GM21360 (cell line): ENCODE measurements around the gene SLC11A1.
A peak's percentile ranks its signal among the peaks of the same experiment; 100 is the strongest.

ENCODE experiments used
- ATAC-seq: cut with Tn5 transposase; IDR thresholded peaks from one replicate; pipeline ENCODE4 v1.9.1; 2021; ENCODE audit warnings: mild to moderate bottlenecking, moderate library complexity; ENCODE audit not compliant: unreplicated experiment

The SLC11A1 gene

GRCh38 chr2:218403810-218404209 lies 21.7 kb downstream of the SLC11A1 start:
- no peak for ATAC-seq

- no peak for ATAC-seq
Measured at GRCh38 chr2:218404351-218405085, 22.4 kb downstream of the SLC11A1 start.

- ATAC-seq = no peak
Measured at GRCh38 chr2:218405086-218405745, 23.1 kb downstream of the SLC11A1 start.

DNA sequence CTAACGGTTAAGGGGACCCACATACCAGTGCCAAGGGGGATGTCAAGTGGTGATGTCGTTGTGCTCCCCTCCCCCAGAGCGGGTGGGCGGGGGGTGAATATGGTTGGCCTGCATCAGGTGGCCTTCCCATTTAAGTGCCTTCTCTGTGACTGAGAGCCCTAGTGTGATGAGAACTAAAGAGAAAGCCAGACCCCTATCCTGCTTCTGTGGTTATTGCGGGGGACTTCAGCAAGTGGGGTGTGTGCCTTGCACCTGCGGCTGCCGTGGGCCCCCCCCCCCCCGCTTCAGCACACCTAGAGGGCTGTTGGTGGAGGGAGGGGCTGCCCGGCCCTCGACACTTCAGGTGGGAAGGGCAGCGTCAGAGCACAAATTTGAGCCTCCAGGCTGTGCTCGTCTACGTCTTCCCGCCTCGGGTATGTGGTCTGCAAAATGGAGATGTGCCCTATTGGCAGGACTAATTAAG lies 23.7 kb downstream of the SLC11A1 start:
- no peak for ATAC-seq

DNA sequence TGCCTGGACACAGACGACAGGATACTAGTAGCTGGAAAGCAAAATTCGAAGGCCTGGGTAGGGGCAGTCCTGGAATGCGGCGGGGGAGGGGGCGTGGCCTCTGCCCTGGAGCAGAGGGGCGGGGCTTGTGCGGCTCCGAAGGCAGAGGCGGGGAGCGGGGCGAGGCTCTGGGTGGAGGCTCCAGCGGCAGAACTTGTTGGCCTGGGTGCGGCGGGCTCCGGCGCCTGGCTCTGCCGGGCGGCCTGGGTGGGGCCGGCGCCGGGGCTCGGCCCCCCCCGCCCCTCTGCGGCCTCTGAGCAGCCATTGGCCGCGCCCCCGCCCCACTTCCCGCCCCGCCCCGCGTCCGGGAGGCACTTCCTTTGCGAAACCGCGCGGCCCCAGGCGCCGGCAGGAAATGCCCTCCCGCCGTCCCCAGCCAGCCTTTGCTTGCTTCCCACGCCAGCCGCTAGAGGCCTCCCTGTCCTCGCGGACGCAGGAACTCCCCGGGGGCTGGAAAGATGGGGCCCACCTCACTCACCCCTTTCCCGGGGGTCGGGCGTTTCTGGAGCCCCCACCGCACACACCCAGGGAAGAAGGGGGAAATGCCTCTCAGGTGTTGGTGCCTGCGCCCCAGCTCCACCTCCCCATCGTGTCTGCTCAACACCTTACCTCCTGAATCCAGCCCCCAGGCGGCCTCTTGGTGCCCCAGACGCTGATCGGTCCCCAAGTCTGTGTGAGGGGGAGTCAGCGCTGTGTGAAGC lies 24.3 kb downstream of the SLC11A1 start:
- ATAC-seq = peak; percentile 81

- ATAC-seq = no peak
Measured at GRCh38 chr2:218406949-218407618, 25.0 kb downstream of the SLC11A1 start.

DNA sequence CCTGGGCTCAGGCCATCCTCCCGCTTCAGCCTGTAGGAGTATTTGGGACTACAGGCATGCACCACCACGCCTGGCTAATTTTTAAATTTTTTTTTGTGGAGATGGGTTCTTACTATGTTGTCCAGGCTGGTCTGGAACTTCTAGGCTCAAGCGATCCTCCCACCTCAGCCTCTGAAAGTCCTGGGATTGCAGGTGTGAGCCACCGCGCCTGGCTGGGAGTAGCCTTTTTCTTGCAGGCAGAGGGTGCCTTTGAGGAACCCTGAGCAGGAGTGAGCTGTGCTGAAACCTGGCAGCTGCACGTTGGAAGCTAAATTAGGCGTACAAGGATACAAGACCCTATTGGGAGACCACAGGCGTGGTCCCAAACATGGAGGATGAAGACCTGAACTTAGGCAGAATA lies 25.6 kb downstream of the SLC11A1 start:
- ATAC-seq = no peak

DNA sequence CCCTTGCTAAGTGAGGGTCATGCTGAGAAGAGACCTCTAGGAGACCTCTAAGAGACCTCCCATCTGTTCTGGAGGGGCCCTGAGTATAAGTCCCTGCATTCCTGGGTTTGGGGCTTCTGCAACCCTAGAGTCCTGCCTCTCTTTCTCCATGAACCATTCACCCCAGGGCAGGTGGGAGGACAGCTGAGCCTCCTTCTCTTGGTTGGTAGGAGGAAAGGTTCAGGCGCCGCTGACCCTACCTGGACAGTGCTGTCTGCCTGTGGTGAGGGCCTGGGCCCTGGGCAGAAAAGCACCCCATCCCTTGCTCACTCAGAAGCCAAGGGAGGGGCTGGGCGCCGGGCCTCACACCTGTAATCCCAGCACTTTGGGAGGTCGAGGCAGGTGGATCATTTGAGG lies 36.2 kb downstream of the SLC11A1 start:
- no peak for ATAC-seq

- no peak for ATAC-seq
Measured at GRCh38 chr2:218418717-218419458, 36.8 kb downstream of the SLC11A1 start, which contains the start of gene VIL1. Gene VIL1 (plus strand): TSS chr2:218419123. CDS start chr2:218423779, 4,656 bp downstream.

GRCh38 chr2:218419630-218420216 lies 37.6 kb downstream of the SLC11A1 start:
- ATAC-seq = no peak

DNA sequence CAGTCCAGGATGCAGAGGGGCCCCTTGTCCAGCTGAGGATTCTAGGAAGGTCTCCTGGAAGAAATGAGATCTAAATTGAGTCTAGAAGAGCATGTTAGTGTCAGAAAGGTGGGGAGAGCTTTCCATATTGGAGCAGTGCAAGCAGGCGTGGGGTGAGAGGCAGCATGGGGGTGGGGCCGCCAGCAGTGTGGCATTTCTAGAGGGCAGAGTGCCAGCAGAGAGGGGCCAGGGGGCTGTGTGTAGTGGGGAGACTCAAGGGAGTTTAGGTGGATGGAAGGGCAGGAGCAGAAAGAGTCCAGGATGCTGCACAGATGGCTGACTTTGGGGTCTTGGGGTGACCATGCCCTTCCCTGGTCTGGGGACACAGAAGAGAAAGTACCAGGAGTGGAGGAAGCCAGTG lies 39.0 kb downstream of the SLC11A1 start:
- ATAC-seq = no peak

DNA sequence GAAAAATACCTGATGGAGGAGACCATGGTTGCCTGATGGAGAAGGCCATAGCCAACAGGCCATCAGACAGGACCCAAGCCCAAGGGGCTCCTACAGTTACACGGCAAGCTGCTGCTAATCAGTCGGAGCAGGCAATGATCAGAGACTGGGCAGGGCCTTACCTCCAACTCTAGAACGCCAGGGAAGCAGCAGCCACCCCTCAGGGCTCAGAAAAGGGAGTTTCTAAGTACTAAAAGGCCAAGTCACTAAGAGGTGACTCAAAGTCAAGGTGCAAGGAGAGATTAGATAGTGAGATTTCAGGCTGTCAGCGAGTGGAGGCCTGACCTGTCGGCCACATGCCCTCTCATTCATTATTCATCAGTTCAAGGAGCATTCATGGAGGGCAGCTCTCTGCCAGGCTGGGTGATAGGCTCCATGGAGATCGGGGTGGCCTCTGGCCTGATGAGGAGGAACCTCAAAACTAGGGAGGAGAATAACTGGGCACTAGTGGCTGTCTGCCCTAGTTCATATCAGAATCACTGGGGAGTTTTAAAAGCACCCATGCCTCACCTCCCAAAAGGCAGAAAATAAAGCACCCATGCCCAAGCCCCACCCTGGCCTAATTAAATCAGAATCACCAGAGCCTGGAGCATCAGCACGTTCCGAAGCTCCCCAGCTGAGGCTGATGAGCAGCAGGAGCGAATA lies 40.5 kb downstream of the SLC11A1 start:
- ATAC-seq = no peak

DNA sequence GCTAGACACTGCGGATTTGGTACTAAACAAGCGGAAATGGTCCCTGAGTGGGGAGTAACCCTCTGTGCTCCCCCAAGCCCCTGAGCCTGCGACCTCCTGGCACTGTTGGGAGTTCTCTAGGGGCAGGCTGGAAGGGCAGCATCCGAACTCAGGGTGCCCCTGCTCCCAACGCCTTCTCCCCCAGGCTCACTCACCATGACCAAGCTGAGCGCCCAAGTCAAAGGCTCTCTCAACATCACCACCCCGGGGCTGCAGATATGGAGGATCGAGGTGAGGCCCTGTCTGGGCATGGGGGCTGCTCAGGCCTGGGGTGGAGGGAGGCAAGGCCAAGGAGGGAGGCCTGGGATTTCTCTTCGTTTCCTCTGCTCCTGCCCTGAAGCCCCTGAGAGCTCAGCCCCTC lies 41.5 kb downstream of the SLC11A1 start:
- no peak for ATAC-seq

- no peak for ATAC-seq
Measured at GRCh38 chr2:218425531-218425930, 43.5 kb downstream of the SLC11A1 start.

DNA sequence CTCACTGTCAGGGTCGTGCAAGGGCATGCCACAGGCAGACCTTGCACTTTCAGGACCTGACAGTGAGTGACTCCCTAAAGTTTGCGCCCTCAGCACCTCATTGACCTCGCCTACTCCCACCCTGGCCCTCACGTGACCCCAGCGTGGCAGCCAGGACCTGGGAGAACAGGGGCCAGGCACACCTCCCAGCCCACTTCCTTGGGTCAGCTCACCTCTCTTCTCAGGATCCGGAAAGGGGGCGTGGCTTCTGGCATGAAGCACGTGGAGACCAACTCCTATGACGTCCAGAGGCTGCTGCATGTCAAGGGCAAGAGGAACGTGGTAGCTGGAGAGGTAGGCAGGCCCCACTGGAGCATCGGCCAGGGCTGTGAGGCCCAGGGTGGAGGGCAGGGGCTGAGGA lies 45.7 kb downstream of the SLC11A1 start:
- no peak for ATAC-seq

DNA sequence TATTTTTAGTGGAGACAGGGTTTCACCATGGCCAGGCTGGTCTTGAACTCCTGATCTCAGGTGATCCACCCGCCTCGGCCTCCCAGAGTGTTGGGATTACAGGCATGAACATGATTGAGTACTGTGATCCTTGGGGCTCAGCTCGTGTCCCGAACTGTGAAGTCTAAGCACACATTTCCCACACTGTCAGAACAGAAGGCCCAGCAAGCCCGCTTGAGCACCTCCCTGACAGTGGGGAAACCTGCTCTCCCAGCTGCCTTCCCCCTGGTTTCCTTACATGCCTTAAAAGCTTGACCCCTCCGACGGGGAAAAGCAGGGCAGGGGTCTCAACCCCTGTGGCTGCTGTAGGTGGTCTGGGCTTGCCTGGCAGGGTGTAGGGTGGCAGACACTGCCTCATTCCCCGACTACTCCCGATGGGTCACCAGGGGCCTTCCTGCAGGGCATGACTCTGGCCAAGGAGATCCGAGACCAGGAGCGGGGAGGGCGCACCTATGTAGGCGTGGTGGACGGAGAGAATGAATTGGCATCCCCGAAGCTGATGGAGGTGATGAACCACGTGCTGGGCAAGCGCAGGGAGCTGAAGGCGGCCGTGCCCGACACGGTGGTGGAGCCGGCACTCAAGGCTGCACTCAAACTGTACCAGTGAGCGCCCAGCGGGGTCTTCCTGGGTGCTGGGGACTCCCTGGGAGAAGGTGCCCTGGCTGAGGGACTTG lies 46.9 kb downstream of the SLC11A1 start:
- ATAC-seq = no peak

DNA sequence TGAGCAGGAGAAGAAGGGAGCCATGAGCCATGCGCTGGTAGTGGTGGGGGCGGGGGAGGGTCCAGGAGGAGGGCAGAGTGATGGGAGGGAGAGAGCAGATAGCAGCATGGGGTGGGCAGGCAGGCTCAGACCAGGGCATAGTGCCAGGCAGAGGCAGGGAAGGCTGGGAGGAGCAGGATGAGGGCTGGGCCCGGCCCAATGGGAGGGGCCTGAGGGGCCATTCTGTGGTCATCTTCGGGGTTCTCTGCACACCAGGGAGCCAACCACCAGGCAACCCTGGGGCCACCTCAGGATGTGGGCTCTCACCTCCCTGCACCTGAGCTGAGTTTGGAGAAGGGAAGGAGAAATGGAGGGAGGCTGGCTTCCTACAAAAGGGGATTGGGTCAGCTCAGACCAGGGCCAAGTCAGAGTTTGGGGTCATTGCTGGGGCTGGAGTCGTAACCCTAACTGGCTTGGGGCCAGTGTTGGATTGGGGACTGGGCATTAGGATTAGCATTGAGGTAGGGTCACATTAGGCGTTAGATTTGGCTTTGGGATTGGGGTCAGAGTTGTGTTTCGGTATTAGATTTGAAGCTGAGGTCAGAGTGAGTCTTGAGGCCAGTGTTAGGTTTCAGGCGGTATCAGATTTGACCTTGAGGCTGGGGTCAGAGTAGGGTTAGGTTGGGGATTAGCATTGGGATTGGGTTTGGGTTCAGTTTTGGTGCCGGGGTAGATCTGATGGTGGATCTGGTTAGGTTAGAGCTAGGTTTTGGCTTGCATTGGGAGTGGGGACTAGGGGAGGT lies 48.0 kb downstream of the SLC11A1 start:
- no peak for ATAC-seq

- no peak for ATAC-seq
Measured at GRCh38 chr2:218430721-218431120, 48.6 kb downstream of the SLC11A1 start.
